A673 (cell line): ENCODE measurements around the gene SSNA1. TPM values are rescaled to one million over a fixed set of nuclear protein-coding genes. Genes with fewer than 3 reads are reported as not detected.

Experiments
- BruUV-seq: library from RNA; stranded (reverse); fragments of 400-500 nt; replicated peaks from 2 replicates; lab custom pipeline; 2021; lab: Mats Ljungman, UMichigan
- CTCF ChIA-PET: fragments of 300-600 bp; sonication (Branson Sonifier 250); formaldehyde crosslinking; loops from one replicate; lab custom pipeline; 2022; ENCODE audit warnings: antibody characterized with exemption; lab: Charles Lee
- POLR2A ChIA-PET: fragments of 300-600 bp; sonication (Branson Sonifier 250); formaldehyde crosslinking; loops from one replicate; lab custom pipeline; 2022; ENCODE audit warnings: antibody characterized with exemption; ENCODE audit not compliant: low non-redundant PET; lab: Charles Lee
- DNase-seq: peaks from one replicate; pipeline ENCODE4 v3.0.0-alpha.2; 2015; ENCODE audit warnings: low spot score
- H3K27ac ChIP-seq: fragments of 200-600 bp; sonication (generic); 2 replicates; pipeline ENCODE4 v1.5.1; 2016; ENCODE audit warnings: mixed run types, low read depth, mild to moderate bottlenecking, mixed read lengths, antibody characterized with exemption, low read length; ENCODE audit not compliant: poor library complexity, severe bottlenecking
- H3K27me3 ChIP-seq: fragments of 200-600 bp; sonication (generic); replicated peaks from 2 replicates; pipeline ENCODE4 v1.6.1; 2017; ENCODE audit warnings: mixed run types, low read depth, mild to moderate bottlenecking, mixed read lengths, antibody characterized with exemption, low read length; ENCODE audit not compliant: insufficient read depth, poor library complexity
- H3K36me3 ChIP-seq: fragments of 200-600 bp; sonication (generic); 2 replicates; pipeline ENCODE4 v1.6.1; 2016; ENCODE audit warnings: mixed run types, mild to moderate bottlenecking, mixed read lengths, antibody characterized with exemption, low read length; ENCODE audit not compliant: insufficient read depth, poor library complexity, severe bottlenecking
- H3K4me1 ChIP-seq: fragments of 200-600 bp; sonication (generic); 2 replicates; pipeline ENCODE4 v1.6.1; 2017; ENCODE audit warnings: mixed run types, mild to moderate bottlenecking, mixed read lengths, antibody characterized with exemption, low read length; ENCODE audit not compliant: insufficient read depth, poor library complexity, severe bottlenecking
- H3K4me3 ChIP-seq: fragments of 200-600 bp; sonication (generic); 2 replicates; pipeline ENCODE4 v1.5.1; 2016; ENCODE audit warnings: low read depth, mixed run types, mild to moderate bottlenecking, mixed read lengths, low read length; ENCODE audit not compliant: poor library complexity, severe bottlenecking
- H3K9me3 ChIP-seq: fragments of 200-600 bp; sonication (generic); 2 replicates; pipeline ENCODE4 v1.6.1; 2016; ENCODE audit warnings: mixed run types, low read depth, mild to moderate bottlenecking, mixed read lengths, antibody characterized with exemption, low read length; ENCODE audit not compliant: poor library complexity, severe bottlenecking
- EZH2 ChIP-seq: fragments of 200-600 bp; sonication (generic); IDR thresholded peaks from 2 replicates; pipeline ENCODE4 v1.6.1; 2017; ENCODE audit warnings: borderline replicate concordance, low read depth, mild to moderate bottlenecking, mixed read lengths, antibody characterized with exemption, low read length; ENCODE audit not compliant: poor library complexity, severe bottlenecking
- intact Hi-C: fragments of 100-400 bp; cut with micrococcal nuclease; formaldehyde crosslinking; loops from one replicate; pipeline ENCODE4 v1.10.0; 2022; ENCODE audit not compliant: unreplicated experiment
- total RNA-seq: library from RNA; stranded (reverse); gene quantifications from 2 replicates; pipeline ENCODE4 v1.2.3, GENCODE V29; 2021
- TF ChIP-seq, protein P1 (sequence below): fragments of 300-800, 200-600 bp; sonication (generic); conservative IDR thresholded peaks from 2 replicates; pipeline ENCODE4 v1.5.1; 2017; ENCODE audit warnings: low read depth, mild to moderate bottlenecking, antibody characterized with exemption, low read length, moderate library complexity, mixed read lengths

Gene SSNA1
- total RNA-seq, 1 experiment from 2014 or later: 87.3 TPM

DNA sequence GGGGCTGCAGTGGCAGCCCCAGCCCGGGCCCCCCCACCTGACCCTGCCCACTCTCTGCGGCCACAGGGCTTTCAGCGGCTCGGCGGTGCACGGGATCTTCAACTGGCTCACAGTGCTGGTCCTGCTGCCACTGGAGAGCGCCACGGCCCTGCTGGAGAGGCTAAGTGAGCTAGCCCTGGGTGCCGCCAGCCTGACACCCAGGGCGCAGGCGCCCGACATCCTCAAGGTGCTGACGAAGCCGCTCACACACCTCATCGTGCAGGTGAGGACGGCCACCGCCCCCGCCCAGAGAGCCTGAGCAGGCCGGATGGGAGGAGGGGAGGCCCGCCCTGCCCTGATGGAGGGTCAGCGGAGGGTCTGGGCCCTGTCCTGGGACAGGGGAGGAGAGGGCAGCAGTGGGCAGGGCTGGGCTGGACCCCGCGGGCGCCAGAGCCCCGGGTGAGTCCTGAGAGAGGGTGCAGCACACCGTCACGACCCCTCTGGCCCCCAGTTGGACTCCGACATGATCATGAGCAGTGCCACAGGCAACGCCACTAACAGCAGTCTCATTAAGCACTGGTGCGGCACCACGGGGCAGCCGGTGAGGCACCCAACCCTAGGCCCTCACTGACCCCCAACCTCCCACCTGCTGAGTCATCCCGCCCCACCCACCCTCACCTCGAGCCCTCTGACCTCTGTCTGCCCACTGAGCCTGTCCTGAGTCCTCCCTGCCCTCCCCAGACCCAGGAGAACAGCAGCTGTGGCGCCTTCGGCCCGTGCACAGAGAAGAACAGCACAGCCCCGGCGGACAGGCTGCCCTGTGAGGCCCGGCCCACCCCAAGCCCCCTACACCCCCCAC, 44.9 kb downstream of the SSNA1 start:
- Histone ChIP-seq H3K4me1 (peaks cover 14% of the 10 kb centered on the region), H3K36me3 (no peaks in the 10 kb centered on the region), H3K4me3 (no peak overlapping the region), H3K27me3 (no peaks in the 10 kb centered on the region), H3K9me3 (no peaks in the 10 kb centered on the region), H3K27ac (no peak overlapping the region)
- intact Hi-C loops: no loop called here
- TF ChIP-seq, protein P1, sequence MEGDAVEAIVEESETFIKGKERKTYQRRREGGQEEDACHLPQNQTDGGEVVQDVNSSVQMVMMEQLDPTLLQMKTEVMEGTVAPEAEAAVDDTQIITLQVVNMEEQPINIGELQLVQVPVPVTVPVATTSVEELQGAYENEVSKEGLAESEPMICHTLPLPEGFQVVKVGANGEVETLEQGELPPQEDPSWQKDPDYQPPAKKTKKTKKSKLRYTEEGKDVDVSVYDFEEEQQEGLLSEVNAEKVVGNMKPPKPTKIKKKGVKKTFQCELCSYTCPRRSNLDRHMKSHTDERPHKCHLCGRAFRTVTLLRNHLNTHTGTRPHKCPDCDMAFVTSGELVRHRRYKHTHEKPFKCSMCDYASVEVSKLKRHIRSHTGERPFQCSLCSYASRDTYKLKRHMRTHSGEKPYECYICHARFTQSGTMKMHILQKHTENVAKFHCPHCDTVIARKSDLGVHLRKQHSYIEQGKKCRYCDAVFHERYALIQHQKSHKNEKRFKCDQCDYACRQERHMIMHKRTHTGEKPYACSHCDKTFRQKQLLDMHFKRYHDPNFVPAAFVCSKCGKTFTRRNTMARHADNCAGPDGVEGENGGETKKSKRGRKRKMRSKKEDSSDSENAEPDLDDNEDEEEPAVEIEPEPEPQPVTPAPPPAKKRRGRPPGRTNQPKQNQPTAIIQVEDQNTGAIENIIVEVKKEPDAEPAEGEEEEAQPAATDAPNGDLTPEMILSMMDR: no peak
- TF ChIP-seq EZH2: no peak
- ChIA-PET POLR2A (no interaction called here), CTCF (no interaction called here)
- no TSS peak for BruUV-seq
- no peak for DNase-seq

- intact Hi-C loops: no loop called here
- DNase-seq: no peak
- Histone ChIP-seq H3K4me1 (peaks cover 17% of the 10 kb centered on the region), H3K4me3 (no peak overlapping the region), H3K9me3 (no peaks in the 10 kb centered on the region), H3K36me3 (no peaks in the 10 kb centered on the region), H3K27me3 (no peaks in the 10 kb centered on the region), H3K27ac (no peak overlapping the region)
- no TSS peak for BruUV-seq
- POLR2A ChIA-PET: interaction anchor here (0.6 kb wide), 1 partner anchor 147 kb away, joined by 4 read pairs; the partner anchor contains the start of gene MAN1B1
- CTCF ChIA-PET: interaction anchor here (0.9 to 1.6 kb wide), 2 partner anchors 11 to 147 kb away, joined by 3 read pairs; partner anchors contain the start of gene MAN1B1
- TF ChIP-seq, protein P1: no peak
- no peak for TF ChIP-seq EZH2
These were observed 45.7 kb downstream of the SSNA1 start for GRCh38 chr9:137234055-137234697.

DNA sequence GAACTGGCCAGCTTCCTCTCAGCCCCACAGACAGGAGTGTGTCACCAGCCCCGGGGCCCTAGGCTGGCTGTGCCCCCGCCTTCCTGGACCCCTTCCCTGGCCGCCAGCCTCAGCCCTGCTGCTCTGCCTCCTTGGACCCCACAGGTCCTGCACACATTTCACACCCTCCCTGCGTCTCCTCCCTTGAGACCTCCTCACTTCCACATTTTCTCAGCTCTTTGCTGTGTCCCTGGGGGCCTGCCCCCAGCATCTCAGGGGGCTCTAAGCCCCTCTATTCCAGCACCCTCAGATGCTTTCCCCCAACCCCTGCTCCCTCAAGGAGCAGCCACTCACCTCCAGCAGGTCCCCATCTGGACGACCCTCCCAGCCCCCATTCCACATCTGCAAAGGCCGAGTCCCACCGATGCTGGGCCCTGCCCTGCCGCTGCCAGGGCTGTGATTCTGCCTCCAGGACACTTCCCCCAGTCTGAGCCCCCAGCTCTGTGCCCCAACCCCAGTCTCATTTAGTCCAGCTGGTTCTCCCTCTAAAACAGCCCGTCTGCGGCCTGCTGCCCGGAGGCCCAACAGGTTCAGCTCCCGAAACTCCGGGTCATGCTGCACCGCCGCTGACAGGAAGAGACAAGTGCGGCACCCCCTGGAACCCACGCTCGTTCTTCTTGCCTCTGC, 46.4 kb downstream of the SSNA1 start:
- BruUV-seq: no TSS peak
- CTCF ChIA-PET: interaction anchor here (0.9 to 1.6 kb wide), 2 partner anchors 12 to 148 kb away, joined by 3 read pairs; partner anchors contain the start of gene MAN1B1
- no peaks in the 10 kb centered on the region for H3K27me3 ChIP-seq
- no peaks in the 10 kb centered on the region for H3K9me3 ChIP-seq
- intact Hi-C loops: loop anchor here (5.0 kb wide), 1 partner anchor 188 kb away; the partner anchor contains the start of gene NPDC1
- peaks cover 17% of the 10 kb centered on the region for H3K4me1 ChIP-seq
- H3K4me3 ChIP-seq: no peak overlapping the region
- no peak overlapping the region for H3K27ac ChIP-seq
- POLR2A ChIA-PET: no interaction called here
- no peak for DNase-seq
- no peaks in the 10 kb centered on the region for H3K36me3 ChIP-seq
- TF ChIP-seq, protein P1: no peak
- TF ChIP-seq EZH2: no peak
